Mesendoderm (in vitro differentiated cells): ENCODE results near the gene ELMOD3.

Source experiments
- DNase-seq: peaks from one replicate; pipeline ENCODE4 v3.0.0; 2013
- H2AK5ac ChIP-seq: 2 replicates; pipeline ENCODE4 v1.6.1; 2013; ENCODE audit warnings: low read length, inconsistent platforms
- H2BK120ac ChIP-seq: 2 replicates; pipeline ENCODE4 v1.6.1; 2013; ENCODE audit warnings: low read depth, mild to moderate bottlenecking, low read length, moderate library complexity, mixed read lengths
- H2BK15ac ChIP-seq: replicated peaks from 2 replicates; pipeline ENCODE4 v1.6.1; 2013; ENCODE audit warnings: low read depth, mild to moderate bottlenecking, moderate library complexity
- H2BK5ac ChIP-seq: 2 replicates; pipeline ENCODE4 v1.6.1; 2013; ENCODE audit warnings: low read length, inconsistent platforms
- H3K18ac ChIP-seq: 2 replicates; pipeline ENCODE4 v1.6.1; 2013; ENCODE audit warnings: mild to moderate bottlenecking, low read length, mixed read lengths
- H3K23ac ChIP-seq: one replicate; pipeline ENCODE4 v1.6.1; 2013; ENCODE audit warnings: low read length
- H3K27ac ChIP-seq: 2 replicates; pipeline ENCODE4 v1.5.1; 2013; ENCODE audit warnings: low read depth, mild to moderate bottlenecking, inconsistent platforms, low read length, moderate library complexity
- H3K27me3 ChIP-seq: 2 replicates; pipeline ENCODE4 v1.6.1; 2013; ENCODE audit warnings: low read length, control low read depth, mild to moderate bottlenecking, inconsistent platforms; ENCODE audit not compliant: insufficient read depth, poor library complexity
- H3K36me3 ChIP-seq: 2 replicates; pipeline ENCODE4 v1.6.1; 2013; ENCODE audit warnings: low read length, inconsistent platforms; ENCODE audit not compliant: control insufficient read depth, insufficient read depth
- H3K4ac ChIP-seq: one replicate; pipeline ENCODE4 v1.6.1; 2013; ENCODE audit warnings: low read depth, mild to moderate bottlenecking, low read length, moderate library complexity
- H3K4me1 ChIP-seq: 2 replicates; pipeline ENCODE4 v1.6.1; 2013; ENCODE audit warnings: low read depth, low read length, inconsistent platforms; ENCODE audit not compliant: control insufficient read depth
- H3K4me2 ChIP-seq: 2 replicates; pipeline ENCODE4 v1.6.1; 2013; ENCODE audit warnings: low read length
- H3K4me3 ChIP-seq: 2 replicates; pipeline ENCODE4 v1.5.1; 2013; ENCODE audit warnings: mild to moderate bottlenecking, low read length
- H3K56ac ChIP-seq: one replicate; pipeline ENCODE4 v1.6.1; 2013; ENCODE audit warnings: low read length
- H3K79me1 ChIP-seq: 2 replicates; pipeline ENCODE4 v1.6.1; 2013; ENCODE audit warnings: low read length, inconsistent platforms
- H3K79me2 ChIP-seq: 2 replicates; pipeline ENCODE4 v1.6.1; 2013; ENCODE audit warnings: mild to moderate bottlenecking, low read length; ENCODE audit not compliant: control insufficient read depth, insufficient read depth
- H3K9ac ChIP-seq: 2 replicates; pipeline ENCODE4 v1.6.1; 2013; ENCODE audit warnings: low read length, inconsistent platforms
- H4K5ac ChIP-seq: one replicate; pipeline ENCODE4 v1.6.1; 2013; ENCODE audit warnings: low read length
- H4K8ac ChIP-seq: one replicate; pipeline ENCODE4 v1.6.1; 2013; ENCODE audit warnings: low read depth, mild to moderate bottlenecking, control low read depth, low read length, moderate library complexity
- WGBS: extraction: QIAGEN DNeasy Blood & Tissue Kit; methylation state at CpG from one replicate; pipeline ENCODE4 v1.1.7; 2013; ENCODE audit warnings: low lambda C conversion rate, missing lambda C conversion rate; ENCODE audit not compliant: insufficient coverage; ENCODE audit errors: extremely low coverage; 5-methylcytosine and 5-hydroxymethylcytosine counted together

Gene ELMOD3

DNA sequence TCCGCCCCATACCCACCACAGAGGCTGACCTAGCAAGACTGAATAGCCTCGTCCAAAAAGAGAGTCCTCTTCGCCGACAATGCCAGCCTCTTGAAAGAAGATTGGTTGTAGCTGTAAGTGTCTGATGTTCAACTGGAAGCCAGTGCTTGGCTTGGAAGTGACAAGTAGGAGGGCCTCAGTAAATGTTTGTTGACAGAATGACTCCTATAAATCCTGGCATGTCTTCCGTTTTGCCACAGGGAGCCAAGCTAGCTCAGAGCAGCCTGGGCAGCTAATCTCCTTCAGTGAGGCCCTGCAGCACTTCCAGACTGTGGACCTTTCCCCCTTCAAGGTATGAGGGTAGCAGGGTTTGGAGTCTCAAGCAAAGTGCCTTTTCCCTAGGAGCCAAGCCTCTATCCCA, 14.9 kb downstream of the ELMOD3 start:
- H3K79me1 ChIP-seq, result no peaks in the 10 kb centered on the region
- H3K9ac ChIP-seq, result no peak overlapping the region
- no peaks in the 10 kb centered on the region for H3K79me2 ChIP-seq
- no peak overlapping the region for H3K4ac ChIP-seq
- H3K36me3 ChIP-seq, result no peaks in the 10 kb centered on the region
- H2BK5ac ChIP-seq, result no peak overlapping the region
- no peaks in the 10 kb centered on the region for H3K4me1 ChIP-seq
- H4K5ac ChIP-seq, result no peak overlapping the region
- WGBS, result no CpG with 5 or more reads among the region's 5 CpGs
- no peak overlapping the region for H3K27ac ChIP-seq
- no peaks in the 10 kb centered on the region for H3K27me3 ChIP-seq
- H2BK15ac ChIP-seq, result no peak overlapping the region
- no peak overlapping the region for H3K18ac ChIP-seq
- H3K56ac ChIP-seq, result no peak overlapping the region
- no peak overlapping the region for H3K23ac ChIP-seq
- H2AK5ac ChIP-seq, result no peak overlapping the region
- DNase-seq, result no peak
- no peak overlapping the region for H3K4me2 ChIP-seq
- H4K8ac ChIP-seq, result no peak overlapping the region
- H2BK120ac ChIP-seq, result no peak overlapping the region
- no peak overlapping the region for H3K4me3 ChIP-seq

DNA sequence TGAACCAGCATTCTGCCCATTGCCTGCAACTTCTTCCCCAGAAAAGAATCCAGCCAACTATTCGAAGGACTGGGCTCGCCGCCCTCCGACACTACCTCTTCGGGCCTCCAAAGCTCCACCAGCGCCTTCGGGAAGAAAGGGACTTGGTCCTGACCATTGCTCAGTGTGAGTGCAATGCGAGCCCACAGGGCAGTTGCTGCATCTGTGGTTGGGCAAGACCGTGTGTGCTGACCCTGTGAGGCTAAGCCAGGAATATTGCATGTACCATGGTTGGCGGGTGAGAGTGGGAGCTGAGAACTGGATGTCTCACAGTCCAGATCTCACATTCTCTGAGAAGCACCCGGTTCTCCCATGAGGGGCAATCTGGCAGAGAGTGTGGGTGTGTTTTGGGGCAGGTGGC, 16.5 kb downstream of the ELMOD3 start:
- no peaks in the 10 kb centered on the region for H3K36me3 ChIP-seq
- H2BK120ac ChIP-seq, result no peak overlapping the region
- H3K9ac ChIP-seq, result no peak overlapping the region
- no peak overlapping the region for H2AK5ac ChIP-seq
- no peak overlapping the region for H3K4me2 ChIP-seq
- DNase-seq, result no peak
- H3K56ac ChIP-seq, result no peak overlapping the region
- no peak overlapping the region for H2BK5ac ChIP-seq
- no peak overlapping the region for H3K4ac ChIP-seq
- H3K27me3 ChIP-seq, result no peaks in the 10 kb centered on the region
- H3K79me1 ChIP-seq, result no peaks in the 10 kb centered on the region
- H2BK15ac ChIP-seq, result no peak overlapping the region
- no peak overlapping the region for H3K23ac ChIP-seq
- no peaks in the 10 kb centered on the region for H3K79me2 ChIP-seq
- H3K18ac ChIP-seq, result no peak overlapping the region
- H4K8ac ChIP-seq, result no peak overlapping the region
- H4K5ac ChIP-seq, result no peak overlapping the region
- H3K4me1 ChIP-seq, result no peaks in the 10 kb centered on the region
- no peak overlapping the region for H3K4me3 ChIP-seq
- WGBS, result no CpG with 5 or more reads among the region's 11 CpGs
- H3K27ac ChIP-seq, result no peak overlapping the region

DNA sequence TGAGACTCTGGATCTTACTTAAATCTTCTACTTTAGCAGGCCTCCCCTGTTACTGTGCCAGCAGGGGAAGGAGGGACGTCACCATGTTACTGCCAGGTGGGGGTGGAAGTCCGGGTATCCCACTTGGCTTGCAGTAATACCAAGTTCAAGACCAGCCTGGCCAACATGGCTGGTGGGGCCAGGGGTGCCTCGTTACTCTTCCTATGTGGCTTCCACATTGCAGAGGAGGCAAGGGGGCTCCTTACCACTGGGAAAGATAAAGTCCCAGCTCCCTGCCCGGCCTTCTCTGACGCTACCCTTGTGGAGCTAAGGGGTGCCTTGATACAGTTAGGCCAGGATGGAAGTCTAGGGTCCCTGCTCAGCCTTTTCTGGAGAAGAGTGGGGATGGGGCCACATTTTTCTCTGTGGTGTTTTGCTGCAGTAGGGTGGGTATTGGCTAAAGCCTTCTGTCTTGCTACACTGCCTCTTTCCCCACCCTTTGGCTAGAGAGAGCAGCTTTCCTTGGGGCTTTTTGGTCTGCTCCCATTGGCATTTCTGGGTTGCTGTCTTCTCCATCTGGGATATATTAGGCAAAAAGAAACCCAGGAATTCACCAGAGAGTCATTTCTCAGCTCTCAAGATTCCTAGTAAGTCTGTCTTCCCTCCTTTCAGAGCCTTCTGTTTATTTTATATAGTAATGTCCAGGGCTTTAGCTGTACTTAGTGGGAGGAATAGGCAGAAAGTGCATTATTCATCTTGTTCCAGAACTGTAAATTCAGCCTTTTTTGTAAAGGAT, 21.9 kb downstream of the ELMOD3 start:
- H3K27me3 ChIP-seq, result no peaks in the 10 kb centered on the region
- H3K79me2 ChIP-seq, result no peaks in the 10 kb centered on the region
- DNase-seq, result no peak
- H2AK5ac ChIP-seq, result no peak overlapping the region
- H2BK15ac ChIP-seq, result no peak overlapping the region
- no peaks in the 10 kb centered on the region for H3K79me1 ChIP-seq
- WGBS, result no CpG with 5 or more reads among the region's 5 CpGs
- no peak overlapping the region for H3K27ac ChIP-seq
- H3K4me3 ChIP-seq, result no peak overlapping the region
- no peak overlapping the region for H4K5ac ChIP-seq
- H3K4ac ChIP-seq, result no peak overlapping the region
- no peak overlapping the region for H3K23ac ChIP-seq
- H3K36me3 ChIP-seq, result no peaks in the 10 kb centered on the region
- H3K4me1 ChIP-seq, result no peaks in the 10 kb centered on the region
- H3K18ac ChIP-seq, result no peak overlapping the region
- no peak overlapping the region for H4K8ac ChIP-seq
- no peak overlapping the region for H2BK120ac ChIP-seq
- H3K9ac ChIP-seq, result no peak overlapping the region
- no peak overlapping the region for H3K56ac ChIP-seq
- H2BK5ac ChIP-seq, result no peak overlapping the region
- H3K4me2 ChIP-seq, result no peak overlapping the region

DNA sequence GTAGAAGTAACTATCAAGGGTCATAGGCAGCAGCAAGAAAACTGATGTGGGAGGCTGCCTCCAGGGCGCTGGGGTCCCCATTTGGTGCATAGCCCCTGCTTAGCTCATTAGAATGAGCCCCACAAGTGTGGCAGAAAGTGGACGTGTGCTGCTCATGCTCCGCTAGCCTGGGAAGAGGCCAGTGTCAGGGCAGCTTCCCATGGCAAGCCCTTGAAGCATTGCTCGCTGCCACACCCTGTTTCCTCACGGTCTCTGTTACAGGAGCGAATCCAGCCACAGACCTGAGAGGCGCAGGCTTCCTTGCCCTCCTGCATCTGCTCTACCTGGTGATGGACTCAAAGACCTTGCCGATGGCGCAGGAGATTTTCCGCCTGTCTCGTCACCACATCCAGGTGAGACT, 22.5 kb downstream of the ELMOD3 start:
- WGBS, result no CpG with 5 or more reads among the region's 11 CpGs
- Histone ChIP-seq H3K4me3 (no peak overlapping the region), H3K4ac (no peak overlapping the region), H3K27me3 (no peaks in the 10 kb centered on the region), H3K79me2 (no peaks in the 10 kb centered on the region), H3K56ac (peak overlapping the region; percentile 43), H2BK120ac (no peak overlapping the region), H3K18ac (no peak overlapping the region), H4K5ac (no peak overlapping the region), H3K9ac (no peak overlapping the region), H3K23ac (no peak overlapping the region), H2BK5ac (no peak overlapping the region), H4K8ac (no peak overlapping the region), H3K36me3 (no peaks in the 10 kb centered on the region), H3K27ac (no peak overlapping the region), H2AK5ac (no peak overlapping the region), H2BK15ac (no peak overlapping the region), H3K4me1 (no peaks in the 10 kb centered on the region), H3K4me2 (no peak overlapping the region), H3K79me1 (no peaks in the 10 kb centered on the region)
- DNase-seq, result no peak

DNA sequence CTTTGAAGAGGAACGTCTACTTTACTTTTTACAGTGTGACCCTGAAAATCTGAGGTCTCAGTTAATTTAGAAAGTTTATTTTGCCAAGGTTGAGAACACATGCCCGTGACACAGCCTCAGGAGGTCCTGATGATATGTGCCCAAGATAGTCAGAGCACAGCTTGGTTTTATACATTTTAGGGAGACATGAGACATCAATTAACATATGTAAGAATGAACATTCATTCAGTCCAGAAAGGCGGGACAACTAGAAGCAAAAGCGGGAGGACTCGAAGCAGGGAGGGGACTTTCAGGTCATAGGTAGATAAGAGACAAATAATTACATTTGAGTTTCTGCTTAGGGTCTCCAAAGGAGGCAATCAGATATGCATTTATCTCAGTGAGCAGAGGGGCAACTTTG, 23.7 kb downstream of the ELMOD3 start:
- no peaks in the 10 kb centered on the region for H3K79me1 ChIP-seq
- no peak for DNase-seq
- H3K18ac ChIP-seq, result no peak overlapping the region
- no peak overlapping the region for H3K4me3 ChIP-seq
- H3K4me1 ChIP-seq, result no peaks in the 10 kb centered on the region
- H2AK5ac ChIP-seq, result no peak overlapping the region
- H4K8ac ChIP-seq, result no peak overlapping the region
- no CpG with 5 or more reads among the region's 5 CpGs for WGBS
- H3K9ac ChIP-seq, result no peak overlapping the region
- no peaks in the 10 kb centered on the region for H3K27me3 ChIP-seq
- H3K23ac ChIP-seq, result no peak overlapping the region
- H3K79me2 ChIP-seq, result no peaks in the 10 kb centered on the region
- no peaks in the 10 kb centered on the region for H3K36me3 ChIP-seq
- H3K4ac ChIP-seq, result no peak overlapping the region
- no peak overlapping the region for H3K56ac ChIP-seq
- H3K4me2 ChIP-seq, result no peak overlapping the region
- H2BK5ac ChIP-seq, result no peak overlapping the region
- no peak overlapping the region for H2BK120ac ChIP-seq
- no peak overlapping the region for H2BK15ac ChIP-seq
- no peak overlapping the region for H4K5ac ChIP-seq
- H3K27ac ChIP-seq, result no peak overlapping the region

DNA sequence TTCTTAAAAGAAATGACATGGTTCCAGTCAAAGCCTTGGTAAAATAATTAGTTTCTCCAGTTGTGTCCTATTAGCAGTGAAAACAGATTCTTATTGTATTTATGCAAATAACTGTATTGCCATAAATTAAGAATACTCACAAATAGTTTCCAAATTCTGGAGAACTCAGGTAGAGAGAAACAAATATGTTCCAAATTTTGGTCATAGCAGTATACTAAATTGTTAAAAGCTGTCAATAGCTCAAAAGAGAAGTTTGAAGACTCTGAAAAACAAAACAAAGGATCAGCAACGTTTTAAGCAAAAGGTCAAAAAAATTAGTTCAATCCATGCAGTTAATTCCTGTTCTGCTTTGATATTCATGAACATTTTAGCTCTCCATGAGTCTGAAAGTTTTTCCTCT, 25.5 kb downstream of the ELMOD3 start:
- no peak overlapping the region for H3K4ac ChIP-seq
- peak; percentile 31 for DNase-seq
- H3K4me3 ChIP-seq, result no peak overlapping the region
- no peak overlapping the region for H3K18ac ChIP-seq
- no peak overlapping the region for H3K56ac ChIP-seq
- H3K23ac ChIP-seq, result no peak overlapping the region
- H4K5ac ChIP-seq, result no peak overlapping the region
- H3K9ac ChIP-seq, result no peak overlapping the region
- H3K36me3 ChIP-seq, result no peaks in the 10 kb centered on the region
- H3K4me1 ChIP-seq, result peaks cover 4% of the 10 kb centered on the region
- no peaks in the 10 kb centered on the region for H3K27me3 ChIP-seq
- no CpG with 5 or more reads among the region's 1 CpG for WGBS
- no peak overlapping the region for H4K8ac ChIP-seq
- no peaks in the 10 kb centered on the region for H3K79me2 ChIP-seq
- H3K27ac ChIP-seq, result no peak overlapping the region
- H2BK5ac ChIP-seq, result no peak overlapping the region
- H2BK120ac ChIP-seq, result no peak overlapping the region
- no peak overlapping the region for H3K4me2 ChIP-seq
- H2BK15ac ChIP-seq, result no peak overlapping the region
- no peak overlapping the region for H2AK5ac ChIP-seq
- no peaks in the 10 kb centered on the region for H3K79me1 ChIP-seq
